Left lung (tissue), 10 donors: ENCODE data around the gene SVIL. TPM values are rescaled to one million over a fixed set of nuclear protein-coding genes. Genes with fewer than 3 reads are reported as not detected.
"Not testable (repeated sequence)": the region's sequence is repeated elsewhere in the genome, so short reads cannot be mapped to it uniquely, and the experiment has no call there.

Source experiments
- ATAC-seq: fragments of 200-7000 bp; cut with Tn5 transposase; one replicate; pipeline ENCODE4 v1.9.1; 2020; ENCODE audit warnings: moderate library complexity
- DNase-seq, 4 donors: peaks; one replicate each; pipeline ENCODE4 v3.0.0-alpha.2; 2013 to 2020
- H3K27ac ChIP-seq, 2 donors: fragments of 200-600 bp; sonication (generic) in 1 of 2; one replicate each; pipeline versions ENCODE4 v1.5.0 to v1.8.0; 2020 to 2021
- H3K27me3 ChIP-seq, 2 donors: fragments of 200-600 bp; sonication (generic) in 1 of 2; one replicate each; pipeline versions ENCODE4 v1.5.0 to v1.8.0; 2020 to 2021
- H3K36me3 ChIP-seq, 2 donors: fragments of 200-600 bp; sonication (generic) in 1 of 2; one replicate each; pipeline versions ENCODE4 v1.5.0 to v1.8.0; 2020 to 2021
- H3K4me1 ChIP-seq, 2 donors: fragments of 200-600 bp; one replicate each; pipeline ENCODE4 v1.8.0; 2021
- H3K4me3 ChIP-seq, 2 donors: fragments of 200-600 bp; sonication (generic) in 1 of 2; one replicate each; pipeline versions ENCODE4 v1.5.0 to v1.8.0; 2020 to 2021; ENCODE audit warnings: mild to moderate bottlenecking in 1 of 2
- H3K9me3 ChIP-seq, 2 donors: fragments of 200-600 bp; sonication (generic) in 1 of 2; one replicate each; pipeline versions ENCODE4 v1.5.0 to v1.8.0; 2020 to 2021
- CTCF ChIP-seq, 2 donors: fragments of 200-600 bp; sonication (generic) in 1 of 2; IDR thresholded peaks; one replicate each; pipeline versions ENCODE4 v1.5.0 to v1.8.0; 2021; ENCODE audit warnings: antibody characterized with exemption in 2 of 2
- intact Hi-C, 2 donors: fragments of 100-400 bp; cut with DNase I; formaldehyde crosslinking; loops; one replicate each; pipeline versions ENCODE4 v1.11.2 to v1.14.2; 2022
- polyA plus RNA-seq, 6 donors: library from polyadenylated mRNA; unstranded; fragments of 120-200 nt; gene quantifications; one replicate each; pipeline ENCODE4 v1.2.1, GENCODE V29; 2013; ENCODE audit not compliant: insufficient read length in 6 of 6
- total RNA-seq, 2 donors: library from RNA; stranded (reverse); fragmentation: NEBNext Ultra II Directional; extraction: Animal tissue kit (Norgen Biotek cat#: 25700); gene quantifications; one replicate each; pipeline ENCODE4 v1.2.1, GENCODE V29; 2021
- donor health status: DM: no; HTN: yes; CAD: no.
- donor health status: DM: no; HTN: no; CAD: no.

SVIL gene
- total and polyA plus RNA-seq, 8 donors: 49.3 to 103 (median 54.9) TPM

GRCh38 chr10:29555091-29555745 lies 79.6 kb downstream of the SVIL start:
- no peak overlapping the region for H3K27ac ChIP-seq
- TF ChIP-seq CTCF (IDR thresholded peaks at IDR 0.05): no peak
- H3K4me1 ChIP-seq: peaks cover 0 to 10% of the 10 kb centered on the region in 2 donors
- H3K9me3 ChIP-seq: no peaks in the 10 kb centered on the region
- peak; percentile 36 for ATAC-seq
- H3K36me3 ChIP-seq: peaks cover 3 to 47% of the 10 kb centered on the region in 2 donors
- no peak overlapping the region for H3K4me3 ChIP-seq
- H3K27me3 ChIP-seq: no peaks in the 10 kb centered on the region
- no peak for DNase-seq
- intact Hi-C loops: no loop called here

GRCh38 chr10:29554660-29555059 lies 80.1 kb downstream of the SVIL start:
- no peak for TF ChIP-seq CTCF (IDR thresholded peaks at IDR 0.05)
- ATAC-seq: peak; percentile 8

GRCh38 chr10:29553544-29554250 lies 81.1 kb downstream of the SVIL start:
- H3K9me3 ChIP-seq: no peaks in the 10 kb centered on the region
- H3K36me3 ChIP-seq: peaks cover 3 to 51% of the 10 kb centered on the region in 2 donors
- ATAC-seq: no peak
- H3K4me1 ChIP-seq: no peaks in the 10 kb centered on the region
- TF ChIP-seq CTCF (IDR thresholded peaks at IDR 0.05): no peak
- H3K4me3 ChIP-seq: no peak overlapping the region
- DNase-seq: no peak
- no peaks in the 10 kb centered on the region for H3K27me3 ChIP-seq
- no peak overlapping the region for H3K27ac ChIP-seq
- intact Hi-C loops: no loop called here

More at GRCh38 chr10:29554660-29555059, 80.1 kb downstream of the SVIL start:
- H3K4me1 ChIP-seq: peaks cover 0 to 5% of the 10 kb centered on the region in 2 donors
- no peak overlapping the region for H3K4me3 ChIP-seq
- H3K27ac ChIP-seq: no peak overlapping the region
- no peak for DNase-seq
- intact Hi-C loops: no loop called here
- H3K36me3 ChIP-seq: peaks cover 3 to 50% of the 10 kb centered on the region in 2 donors
- H3K27me3 ChIP-seq: no peaks in the 10 kb centered on the region
- H3K9me3 ChIP-seq: no peaks in the 10 kb centered on the region

- intact Hi-C loops, H3K27ac ChIP-seq, H3K4me3 ChIP-seq, ATAC-seq, H3K9me3 ChIP-seq, H3K27me3 ChIP-seq, H3K4me1 ChIP-seq, DNase-seq: not testable (repeated sequence)
- H3K36me3 ChIP-seq: peaks cover 3 to 57% of the 10 kb centered on the region in 2 donors
These were observed 81.7 kb downstream of the SVIL start for GRCh38 chr10:29553116-29553515.

- ATAC-seq, H3K4me1 ChIP-seq, DNase-seq, H3K27ac ChIP-seq, H3K27me3 ChIP-seq, H3K9me3 ChIP-seq, H3K4me3 ChIP-seq, intact Hi-C loops: not testable (repeated sequence)
- H3K36me3 ChIP-seq: peaks cover 3 to 59% of the 10 kb centered on the region in 2 donors
These were observed 85.3 kb downstream of the SVIL start for GRCh38 chr10:29549493-29549892.

- Histone ChIP-seq H3K27ac (no peak overlapping the region), H3K9me3 (no peaks in the 10 kb centered on the region), H3K4me1 (no peaks in the 10 kb centered on the region), H3K27me3 (no peaks in the 10 kb centered on the region), H3K4me3 (no peak overlapping the region), H3K36me3 (peaks cover 3 to 33% of the 10 kb centered on the region in 2 donors)
- intact Hi-C loops: no loop called here
- DNase-seq (no peak), ATAC-seq (no peak)
- TF ChIP-seq CTCF (IDR thresholded peaks at IDR 0.05): no peak
These were observed 87.9 kb downstream of the SVIL start for GRCh38 chr10:29546773-29547313.
